Kidney (tissue), 14 donors: Measurements from ENCODE around the gene AMOT. TPM values are rescaled to one million over a fixed set of nuclear protein-coding genes. Genes with fewer than 3 reads are reported as not detected.

Experiments used
- DNase-seq, 5 donors: peaks; one replicate each; pipeline ENCODE4 v3.0.0-alpha.2; 2013 to 2020
- FAIRE-seq: peaks from 2 replicates; lab custom pipeline; 2012; peaks lifted over from hg19 to GRCh38; lab: Jason Lieb, UNC
- H3K27ac ChIP-seq, 2 donors: one replicate each; pipeline ENCODE4 v1.7.0; 2013; ENCODE audit warnings: low read depth in 2 of 2, low read length in 2 of 2, inconsistent platforms in 1 of 2
- H3K27me3 ChIP-seq: one replicate; pipeline ENCODE4 v1.7.1; 2013; ENCODE audit warnings: low read length, inconsistent platforms; ENCODE audit not compliant: control insufficient read depth, insufficient read depth
- H3K36me3 ChIP-seq, 3 donors: one replicate each; pipeline versions ENCODE4 v1.7.0 to v1.7.1; 2013; ENCODE audit warnings: low read length in 3 of 3, control low read depth in 1 of 3, inconsistent platforms in 1 of 3; ENCODE audit not compliant: insufficient read depth in 3 of 3, control insufficient read depth in 2 of 3
- H3K4me1 ChIP-seq, 3 donors: one replicate each; pipeline versions ENCODE4 v1.7.0 to v1.7.1; 2013; ENCODE audit warnings: low read length in 3 of 3, inconsistent platforms in 1 of 3, low read depth in 1 of 3; ENCODE audit not compliant: control insufficient read depth in 2 of 3, insufficient read depth in 2 of 3
- H3K4me3 ChIP-seq, 3 donors: one replicate each; pipeline versions ENCODE4 v1.7.0 to v1.8.1; 2013; ENCODE audit warnings: low read length in 3 of 3, control low read depth in 1 of 3, inconsistent platforms in 1 of 3
- H3K9ac ChIP-seq, 3 donors: one replicate each; pipeline versions ENCODE4 v1.7.0 to v1.7.1; 2013; ENCODE audit warnings: low read length in 3 of 3, control low read depth in 1 of 3, inconsistent platforms in 1 of 3
- H3K9me3 ChIP-seq, 3 donors: one replicate each; pipeline versions ENCODE4 v1.7.0 to v1.7.1; 2013; ENCODE audit warnings: low read length in 3 of 3, control low read depth in 1 of 3, inconsistent platforms in 1 of 3; ENCODE audit not compliant: control insufficient read depth in 2 of 3, insufficient read depth in 1 of 3
- CTCF ChIP-seq: IDR thresholded peaks from 3 replicates; pipeline ENCODE4 v1.5.1; 2012; ENCODE audit warnings: mild to moderate bottlenecking, moderate library complexity, borderline replicate concordance; ENCODE audit not compliant: insufficient read depth; ENCODE audit errors: extremely low read depth
- intact Hi-C: fragments of 100-400 bp; cut with DNase I; formaldehyde crosslinking; loops from one replicate; pipeline ENCODE4 v1.11.1; 2022
- polyA plus RNA-seq: library from polyadenylated mRNA; stranded (reverse); fragments of 350-450 nt; fragmentation: Illumina TruSeq; extraction: RNeasy Lipid Tissue Mini Kit (QIAGEN cat#74804); gene quantifications from one replicate; pipeline ENCODE4 v1.2.3, GENCODE V29; 2014; ENCODE audit warnings: low read depth, low replicate concordance; ENCODE audit not compliant: insufficient read depth
- total RNA-seq: library from RNA; stranded (reverse); fragmentation: NEBNext Ultra II Directional; extraction: Animal tissue kit (Norgen Biotek cat#: 25700); gene quantifications from one replicate; pipeline ENCODE4 v1.2.1, GENCODE V29; 2021
- donor health status: control.
- donor health status: control.
- donor health status: control.
- donor health status: control.
- donor health status: control.
- donor health status: DM: yes; HTN: yes; CAD: no.
- donor health status: Normal renal cell carcinoma (clear cell type).

AMOT gene
- total and polyA plus RNA-seq, 2 donors from 2014 or later: 5.5 to 35.1 TPM

GRCh38 chrX:112839856-112840255 lies 775 bp downstream of the AMOT start:
- H3K9me3 ChIP-seq: no peaks in the 10 kb centered on the region
- peak overlapping the region; percentile 82 to 94 (median 82) for H3K4me3 ChIP-seq
- peaks cover 0 to 3% (median 0%) of the 10 kb centered on the region in 3 donors for H3K4me1 ChIP-seq
- no peak overlapping the region for H3K27ac ChIP-seq
- H3K36me3 ChIP-seq: no peaks in the 10 kb centered on the region
- H3K27me3 ChIP-seq: peaks cover 3% of the 10 kb centered on the region
- DNase-seq (no peak), FAIRE-seq (no peak)
- no peak for TF ChIP-seq CTCF
- peak overlapping the region in 2 of 3 donors; percentile 55 to 88 for H3K9ac ChIP-seq
- intact Hi-C loops: no loop called here

GRCh38 chrX:112837531-112837930 lies 3.1 kb downstream of the AMOT start:
- H3K27me3 ChIP-seq: peaks cover under 1% of the 10 kb centered on the region
- H3K9ac ChIP-seq: no peak overlapping the region
- no peaks in the 10 kb centered on the region for H3K36me3 ChIP-seq
- FAIRE-seq: no peak
- intact Hi-C loops: no loop called here
- no peak for TF ChIP-seq CTCF
- H3K9me3 ChIP-seq: no peaks in the 10 kb centered on the region
- peaks cover 0 to 3% (median 0%) of the 10 kb centered on the region in 3 donors for H3K4me1 ChIP-seq
- no peak for DNase-seq
- H3K4me3 ChIP-seq: no peak overlapping the region
- no peak overlapping the region for H3K27ac ChIP-seq

- no peaks in the 10 kb centered on the region for H3K27me3 ChIP-seq
- FAIRE-seq: no peak
- intact Hi-C loops: no loop called here
These were observed 5.6 kb downstream of the AMOT start for GRCh38 chrX:112835019-112835418.

More at GRCh38 chrX:112835019-112835418, 5.6 kb downstream of the AMOT start:
- H3K4me1 ChIP-seq: peaks cover 0 to 3% (median 0%) of the 10 kb centered on the region in 3 donors
- no peak overlapping the region for H3K27ac ChIP-seq
- no peak overlapping the region for H3K9ac ChIP-seq
- no peaks in the 10 kb centered on the region for H3K9me3 ChIP-seq
- H3K4me3 ChIP-seq: no peak overlapping the region
- no peaks in the 10 kb centered on the region for H3K36me3 ChIP-seq
- no peak for DNase-seq
- TF ChIP-seq CTCF: no peak
